ENCODE measurements around the gene OSBPL3. TPM values are rescaled to one million over a fixed set of nuclear protein-coding genes. Genes with fewer than 3 reads are reported as not detected.

The OSBPL3 gene
- total RNA-seq, 1 experiment from 2014 or later: 8.6 TPM

GRCh38 chr7:24854866-24855265, 125.1 kb downstream of the OSBPL3 start:
- no CpG with 5 or more reads among the region's 3 CpGs for WGBS (ENCODE audit: extremely low coverage, insufficient read length, low lambda C conversion rate)

More at GRCh38 chr7:24854866-24855265, 125.1 kb downstream of the OSBPL3 start:
- no peak overlapping the region for H3K27ac Mint-ChIP-seq
- H2BK12ac ChIP-seq (ENCODE audit: insufficient read length, low read depth, low read length): no peak overlapping the region
- no peak for TF ChIP-seq CTCF (conservative IDR thresholded peaks at IDR 0.05)
- no peak overlapping the region for H2BK20ac ChIP-seq (ENCODE audit: low read depth, low read length, poor library complexity, severe bottlenecking)
- H3K27me3 ChIP-seq (ENCODE audit: insufficient read depth, low read length): no peaks in the 10 kb centered on the region
- H2BK15ac ChIP-seq (ENCODE audit: low read depth, low read length): no peak overlapping the region
- no peaks in the 10 kb centered on the region for H3K4me1 ChIP-seq (ENCODE audit: insufficient read depth, low read length)
- no peak overlapping the region for H4K8ac ChIP-seq (replicated peaks; ENCODE audit: insufficient read length, low read depth, low read length)
- no peak overlapping the region for H3K23ac ChIP-seq (ENCODE audit: insufficient read length, low read depth, low read length)
- DNase-seq: no peak
- H3K27me3 Mint-ChIP-seq (ENCODE audit: low read depth): no peaks in the 10 kb centered on the region
- H3K79me1 ChIP-seq (ENCODE audit: insufficient read depth, low read depth, low read length, poor library complexity, severe bottlenecking): no peaks in the 10 kb centered on the region
- no peak overlapping the region for H3K56ac ChIP-seq (ENCODE audit: insufficient read length, low read depth, low read length)
- no peak overlapping the region for H3K4me3 Mint-ChIP-seq
- H3K14ac ChIP-seq (ENCODE audit: insufficient read depth, low read length): no peak overlapping the region; the same call in 1 of the 2 replicates
- H3K9me3 ChIP-seq (ENCODE audit: control insufficient read depth, low read depth, low read length): no peaks in the 10 kb centered on the region
- H3K9me3 Mint-ChIP-seq: no peaks in the 10 kb centered on the region
- no peak overlapping the region for H2AK5ac ChIP-seq (ENCODE audit: insufficient read length, low read length)
- H3K4me1 Mint-ChIP-seq: peaks cover 17% of the 10 kb centered on the region in 2 experiments
- no peak overlapping the region for H4K5ac ChIP-seq (ENCODE audit: insufficient read length, low read depth, low read length)
- H3K9ac ChIP-seq (ENCODE audit: extremely low read depth, insufficient read length, low read length): no peak overlapping the region
- no peak overlapping the region for H3K4me2 ChIP-seq (ENCODE audit: insufficient read depth, insufficient read length, low read length)
- H3K27ac ChIP-seq (ENCODE audit: insufficient read length, low read depth, low read length): no peak overlapping the region
- H2BK120ac ChIP-seq (ENCODE audit: low read depth, low read length, poor library complexity, severe bottlenecking): no peak overlapping the region
- H2AFZ ChIP-seq (ENCODE audit: low read length): no peak overlapping the region
- no peak overlapping the region for H3K18ac ChIP-seq (ENCODE audit: insufficient read length, low read depth, low read length)
- no peaks in the 10 kb centered on the region for H4K20me1 ChIP-seq (ENCODE audit: control insufficient read depth, insufficient read depth, insufficient read length)
- no peaks in the 10 kb centered on the region for H3K23me2 ChIP-seq (ENCODE audit: insufficient read length, low read depth, low read length, poor library complexity, severe bottlenecking)
- H3K4ac ChIP-seq (ENCODE audit: low read depth, low read length): no peak overlapping the region
- H2BK5ac ChIP-seq (ENCODE audit: insufficient read length, low read length): no peak overlapping the region
- H3K36me3 Mint-ChIP-seq (ENCODE audit: insufficient read depth in 1 of 3, low read depth in 3 of 3): no peaks in the 10 kb centered on the region; a peak in 2 of 7 replicates
- H4K91ac ChIP-seq (ENCODE audit: insufficient read length, low read depth, low read length): no peak overlapping the region
- H3K79me2 ChIP-seq (ENCODE audit: insufficient read depth, low read length): no peaks in the 10 kb centered on the region
- H3T11ph ChIP-seq (ENCODE audit: low read length): no peak overlapping the region

All from H9 (cell line).